Left ventricle myocardium inferior (tissue), 1 donor: ENCODE measurements around the gene GDPD1. TPM values are rescaled to one million over a fixed set of nuclear protein-coding genes. Genes with fewer than 3 reads are reported as not detected.
"Not testable (repeated sequence)": the region's sequence is repeated elsewhere in the genome, so short reads cannot be mapped to it uniquely, and the experiment has no call there.

Source experiments
- DNase-seq: peaks from one replicate; pipeline ENCODE4 v3.0.0-alpha.2; 2020
- H3K27ac ChIP-seq: fragments of 200-600 bp; replicated peaks from 2 replicates; pipeline ENCODE4 v1.8.0; 2021
- H3K27me3 ChIP-seq: fragments of 200-600 bp; 2 replicates; pipeline ENCODE4 v1.8.0; 2021; ENCODE audit warnings: low read depth
- H3K36me3 ChIP-seq: fragments of 200-600 bp; 2 replicates; pipeline ENCODE4 v1.8.0; 2021
- H3K4me1 ChIP-seq: fragments of 200-600 bp; 2 replicates; pipeline ENCODE4 v1.8.0; 2021
- H3K4me3 ChIP-seq: fragments of 200-600 bp; 2 replicates; pipeline ENCODE4 v1.8.0; 2021; ENCODE audit warnings: mild to moderate bottlenecking, moderate library complexity
- H3K9me3 ChIP-seq: fragments of 200-600 bp; replicated peaks from 2 replicates; pipeline ENCODE4 v1.8.0; 2021
- CTCF ChIP-seq: fragments of 200-600 bp; IDR thresholded peaks from 2 replicates; pipeline ENCODE4 v1.8.0; 2021; ENCODE audit warnings: antibody characterized with exemption, mild to moderate bottlenecking, borderline replicate concordance
- intact Hi-C: fragments of 100-400 bp; cut with micrococcal nuclease; formaldehyde crosslinking; loops from one replicate; pipeline ENCODE4 v1.11.0; 2022
- long read RNA-seq: library from polyadenylated mRNA; unstranded; transcript quantifications from one replicate; pipeline ENCODE4 v2.0.0, GENCODE V29; 2021
- total RNA-seq: library from RNA; stranded (reverse); fragmentation: NEBNext Ultra II Directional; extraction: Animal tissue kit (Norgen Biotek cat#: 25700); gene quantifications from one replicate; pipeline ENCODE4 v1.2.1, GENCODE V29; 2021
- donor health status: DM: no; HTN: yes; CAD: no; lungs with severe emphysema.

GDPD1 gene
- total RNA-seq = 2.9 TPM
- long read RNA-seq = 0 reads

- peak within 1 kb of the TSS; percentile 83 for H3K4me3 ChIP-seq
- peaks cover 16% of the 10 kb centered on the region for H3K4me1 ChIP-seq
- H3K9me3 ChIP-seq = no peaks in the 10 kb centered on the region
- intact Hi-C loops = no loop called here
- peak within 1 kb of the TSS; percentile 64 for H3K27ac ChIP-seq
- H3K36me3 ChIP-seq = no peaks in the 10 kb centered on the region
- peak; percentile 85 for TF ChIP-seq CTCF
- peak; percentile 96 for DNase-seq
- H3K27me3 ChIP-seq = no peaks in the 10 kb centered on the region
Measured at GRCh38 chr17:59220328-59221158, at the start of gene GDPD1. TSS of gene GDPD1 (plus strand) at chr17:59220511. CDS start at chr17:59220610, 99 bp downstream.

GRCh38 chr17:59172436-59173004 lies 47.8 kb upstream of the GDPD1 start:
- intact Hi-C loops = no loop called here

GRCh38 chr17:59174671-59175070 lies 45.6 kb upstream of the GDPD1 start:
- Histone ChIP-seq H3K36me3 (no peaks in the 10 kb centered on the region), H3K4me1 (no peaks in the 10 kb centered on the region), H3K9me3 (no peaks in the 10 kb centered on the region), H3K27me3 (no peaks in the 10 kb centered on the region), H3K27ac (no peak overlapping the region), H3K4me3 (no peak overlapping the region)
- TF ChIP-seq CTCF = no peak
- no peak for DNase-seq
- intact Hi-C loops = no loop called here

More at GRCh38 chr17:59172436-59173004, 47.8 kb upstream of the GDPD1 start:
- H3K27ac ChIP-seq = no peak overlapping the region
- no peaks in the 10 kb centered on the region for H3K4me1 ChIP-seq
- no peak for TF ChIP-seq CTCF
- no peak for DNase-seq
- H3K4me3 ChIP-seq = no peak overlapping the region
- H3K9me3 ChIP-seq = no peaks in the 10 kb centered on the region
- no peaks in the 10 kb centered on the region for H3K27me3 ChIP-seq
- no peaks in the 10 kb centered on the region for H3K36me3 ChIP-seq

GRCh38 chr17:59175076-59175475 lies 45.2 kb upstream of the GDPD1 start:
- intact Hi-C loops = no loop called here
- no peak for TF ChIP-seq CTCF

GRCh38 chr17:59178266-59178985 lies 41.9 kb upstream of the GDPD1 start:
- Histone ChIP-seq H3K9me3 (no peaks in the 10 kb centered on the region), H3K36me3 (no peaks in the 10 kb centered on the region), H3K27me3 (no peaks in the 10 kb centered on the region), H3K4me1 (no peaks in the 10 kb centered on the region), H3K27ac (no peak overlapping the region), H3K4me3 (no peak overlapping the region)
- DNase-seq = no peak
- intact Hi-C loops = no loop called here
- no peak for TF ChIP-seq CTCF

More at GRCh38 chr17:59175076-59175475, 45.2 kb upstream of the GDPD1 start:
- Histone ChIP-seq H3K27me3 (no peaks in the 10 kb centered on the region), H3K27ac (no peak overlapping the region), H3K4me1 (no peaks in the 10 kb centered on the region), H3K36me3 (no peaks in the 10 kb centered on the region), H3K9me3 (no peaks in the 10 kb centered on the region), H3K4me3 (no peak overlapping the region)
- no peak for DNase-seq

GRCh38 chr17:59179601-59180000 lies 40.7 kb upstream of the GDPD1 start:
- DNase-seq, H3K27ac ChIP-seq, H3K4me3 ChIP-seq, H3K27me3 ChIP-seq, H3K36me3 ChIP-seq, H3K4me1 ChIP-seq, H3K9me3 ChIP-seq, intact Hi-C loops: not testable (repeated sequence)
